Kidney glomerular epithelial cell (primary cell): ENCODE measurements around the gene SORL1.
"Not testable (repeated sequence)": the region's sequence is repeated elsewhere in the genome, so short reads cannot be mapped to it uniquely, and the experiment has no call there.

ENCODE experiments used
- DNase-seq: peaks from one replicate; lab custom pipeline; 2025; lab: John Stamatoyannopoulos, UW

SORL1 gene

DNA sequence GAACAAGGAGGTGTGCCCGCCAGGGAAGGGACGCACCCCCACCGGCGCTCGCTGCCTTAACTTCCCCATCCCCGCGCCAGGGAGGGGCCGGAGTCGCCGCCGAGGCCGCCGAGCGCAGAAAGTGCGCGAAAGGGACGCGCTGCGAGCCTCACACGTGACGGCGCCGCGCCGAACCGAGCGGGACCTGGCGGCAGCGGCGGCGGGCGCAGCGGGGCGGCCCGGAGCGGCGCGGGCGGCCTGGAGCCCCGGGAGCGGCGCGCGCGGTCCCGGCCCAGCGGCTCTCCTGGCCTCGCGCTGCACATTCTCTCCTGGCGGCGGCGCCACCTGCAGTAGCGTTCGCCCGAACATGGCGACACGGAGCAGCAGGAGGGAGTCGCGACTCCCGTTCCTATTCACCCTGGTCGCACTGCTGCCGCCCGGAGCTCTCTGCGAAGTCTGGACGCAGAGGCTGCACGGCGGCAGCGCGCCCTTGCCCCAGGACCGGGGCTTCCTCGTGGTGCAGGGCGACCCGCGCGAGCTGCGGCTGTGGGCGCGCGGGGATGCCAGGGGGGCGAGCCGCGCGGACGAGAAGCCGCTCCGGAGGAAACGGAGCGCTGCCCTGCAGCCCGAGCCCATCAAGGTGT is at the start of gene SORL1:
TSS of gene SORL1 (plus strand) at position 329 of the 623 bp plus-strand sequence. CDS start at position 347, 18 bp downstream.
- DNase-seq = peak; percentile 48

DNA sequence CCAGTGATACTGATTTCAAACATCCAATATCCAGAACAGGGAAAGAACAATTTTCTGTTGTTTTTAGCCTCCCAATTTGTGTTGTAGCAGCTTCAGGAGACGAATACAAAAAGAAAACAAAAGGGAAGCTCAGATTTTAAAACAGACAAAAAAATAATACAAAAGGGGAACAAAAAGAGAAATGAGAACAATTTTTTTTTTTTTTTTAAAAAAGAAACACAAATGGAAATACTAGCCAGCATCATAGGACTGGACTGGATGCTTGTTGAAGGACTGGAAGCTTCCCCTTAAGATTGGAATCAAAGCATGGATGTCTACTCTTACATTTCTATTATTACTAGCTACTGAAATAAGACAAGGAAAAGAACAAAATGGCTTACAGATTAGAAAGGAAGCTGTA is 46.5 kb upstream of the SORL1 start:
- DNase-seq = no peak

GRCh38 chr11:121406291-121406690 is 45.8 kb upstream of the SORL1 start:
- DNase-seq = no peak

DNA sequence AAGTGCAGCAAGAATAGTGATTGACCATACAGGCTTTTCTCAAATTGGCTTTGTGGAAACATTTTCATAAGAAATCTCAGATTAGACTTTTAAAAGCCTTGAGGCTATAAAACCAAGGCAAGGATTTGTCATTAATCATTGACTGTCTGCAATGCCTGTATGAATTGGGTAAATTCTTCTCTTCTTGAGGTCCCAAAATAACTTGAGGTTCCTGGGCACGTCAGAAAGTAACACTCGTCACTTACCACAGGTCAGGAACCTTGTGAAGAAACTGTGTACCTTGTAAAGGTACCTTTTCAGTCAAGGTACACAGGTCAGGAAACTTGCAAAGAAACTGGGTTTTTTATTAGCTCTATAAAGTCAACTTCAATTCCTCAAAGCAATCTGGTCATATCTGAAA is 43.3 kb upstream of the SORL1 start:
- DNase-seq = no peak

GRCh38 chr11:121410041-121410440 is 42.1 kb upstream of the SORL1 start:
- DNase-seq = not testable (repeated sequence)

GRCh38 chr11:121411330-121411729 is 40.8 kb upstream of the SORL1 start:
- not testable (repeated sequence) for DNase-seq

- no peak for DNase-seq
These were observed 40.0 kb upstream of the SORL1 start for GRCh38 chr11:121412000-121412587.

DNA sequence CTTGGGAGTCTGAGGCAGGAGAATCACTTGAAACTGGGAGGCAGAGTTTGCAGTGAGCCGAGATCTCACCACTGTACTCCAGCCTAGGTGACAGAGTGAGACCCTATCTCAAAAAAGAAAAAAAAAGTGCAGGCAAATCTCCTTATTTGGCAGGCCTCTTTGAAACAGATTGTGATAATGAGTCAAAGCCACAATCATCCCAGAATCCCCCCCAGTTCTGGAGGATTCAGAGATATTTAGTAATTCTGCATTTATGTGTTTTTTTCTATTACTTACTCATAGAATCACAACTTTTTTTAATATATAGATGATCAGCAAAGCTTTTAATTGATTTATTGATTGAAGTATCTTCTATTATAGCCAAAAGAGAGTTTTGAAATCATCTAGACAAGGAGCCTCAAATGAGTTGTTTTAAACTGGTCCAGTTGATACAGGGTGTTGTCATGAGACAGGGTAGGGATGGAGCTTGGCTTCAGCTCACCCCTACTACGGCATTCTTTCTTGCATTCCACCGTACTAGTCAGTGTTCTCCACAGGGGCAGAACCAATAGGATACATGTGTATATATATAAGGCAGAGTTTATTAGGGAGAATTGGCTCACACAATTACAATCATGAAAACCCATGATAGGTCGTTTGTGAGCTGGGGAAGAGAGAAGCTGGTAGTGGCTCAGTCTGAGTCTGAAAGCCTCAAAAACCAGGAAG is 39.3 kb upstream of the SORL1 start:
- DNase-seq = no peak

DNA sequence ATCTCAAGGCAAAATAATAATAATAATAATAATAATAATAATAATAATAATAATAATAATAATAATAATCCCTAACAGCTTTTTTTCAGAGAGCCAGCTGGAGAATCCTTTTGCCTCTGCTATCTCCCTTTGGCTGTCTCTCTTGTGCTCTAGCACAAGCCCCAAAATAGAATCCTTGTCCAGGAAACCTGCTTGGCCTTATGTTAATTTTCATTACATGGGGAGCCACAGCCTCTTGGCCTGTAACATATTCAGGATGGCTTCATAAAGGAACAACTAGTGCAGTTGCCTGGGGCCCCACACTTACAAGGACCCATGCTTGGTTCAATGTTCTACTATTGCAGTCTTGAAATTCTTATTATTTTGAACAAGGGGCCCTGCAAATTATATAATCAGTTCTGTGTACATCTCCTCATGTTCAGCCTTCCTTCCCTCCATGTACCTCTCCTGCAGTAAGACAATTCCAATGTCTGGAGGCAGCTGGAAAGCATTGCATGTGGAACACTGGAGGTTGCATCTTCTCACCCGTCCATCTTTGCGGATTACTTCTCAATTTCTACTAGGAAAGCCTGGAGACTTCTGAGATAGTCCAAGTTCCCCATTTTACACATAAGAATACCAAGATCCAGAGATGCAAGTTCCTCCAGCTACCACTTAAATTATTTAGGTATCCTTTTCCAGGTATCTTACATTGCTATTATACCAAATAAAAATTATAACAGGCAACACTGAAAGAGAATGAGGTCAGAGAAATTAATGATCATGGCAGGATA is 37.8 kb upstream of the SORL1 start:
- DNase-seq = no peak

- DNase-seq = no peak
These were observed 36.3 kb upstream of the SORL1 start for GRCh38 chr11:121415856-121416255.

GRCh38 chr11:121417055-121417551 is 35.0 kb upstream of the SORL1 start:
- DNase-seq = no peak

DNA sequence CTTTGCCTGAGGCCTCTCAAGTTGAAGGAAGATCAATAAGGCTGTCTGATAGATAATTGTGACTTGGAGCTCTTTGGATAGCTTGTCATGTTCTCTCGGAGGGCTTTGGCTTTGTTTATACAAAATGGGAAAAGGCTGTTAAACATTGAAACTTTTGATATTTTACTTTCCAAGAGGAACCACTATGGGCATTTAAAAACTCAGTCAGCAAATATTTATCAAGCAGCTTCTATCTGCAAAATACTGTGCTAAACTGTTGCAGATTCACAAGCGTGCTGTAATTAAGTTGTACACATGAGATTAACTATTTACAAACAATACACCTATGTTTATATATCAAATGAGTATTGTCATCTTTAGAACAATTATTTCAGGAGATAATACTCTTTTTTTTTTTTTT is 34.5 kb upstream of the SORL1 start:
- DNase-seq = no peak

DNA sequence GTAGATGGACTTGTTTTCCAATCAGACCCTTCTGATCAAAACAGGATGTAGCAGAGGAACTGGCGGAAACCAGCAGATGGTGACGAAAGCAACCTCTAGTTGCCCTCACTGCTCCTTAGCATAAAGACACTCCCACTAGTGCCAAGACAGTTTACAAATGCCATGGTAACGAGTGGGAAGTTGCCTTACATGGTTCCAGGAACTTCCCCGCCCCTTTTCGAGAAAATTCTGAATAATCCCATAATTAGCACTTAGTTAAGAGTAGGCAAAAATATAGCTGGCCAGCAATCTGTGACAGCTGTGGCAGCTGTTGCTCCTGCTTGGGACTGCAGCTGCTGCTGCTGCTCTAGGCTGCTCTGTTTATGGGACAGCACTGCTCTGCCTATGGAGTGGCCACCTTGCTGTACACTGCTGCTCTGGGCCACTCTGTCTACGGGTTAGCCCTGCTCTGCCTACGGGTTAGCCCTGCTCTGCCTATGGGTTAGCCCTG is 33.4 kb upstream of the SORL1 start:
- no peak for DNase-seq

DNA sequence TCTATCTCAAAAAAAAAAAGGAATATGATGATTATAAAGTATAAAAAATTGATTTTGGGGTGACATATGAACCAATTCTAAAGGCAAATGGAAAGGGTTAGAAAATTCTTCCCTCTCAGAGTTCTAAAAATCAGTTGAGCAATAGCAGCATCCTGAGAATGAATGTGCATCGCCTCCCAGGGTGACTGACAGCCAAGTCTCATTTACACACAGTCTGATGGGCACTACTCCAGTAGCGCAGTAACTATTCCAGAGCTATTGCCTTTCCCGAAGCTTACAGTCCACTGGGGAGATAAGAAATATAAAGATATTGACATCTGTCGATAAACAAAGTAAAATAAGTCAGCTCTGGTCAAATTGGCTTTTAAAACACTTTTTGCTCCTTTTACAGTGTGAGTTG is 32.3 kb upstream of the SORL1 start:
- no peak for DNase-seq

GRCh38 chr11:121420398-121420797 is 31.7 kb upstream of the SORL1 start:
- no peak for DNase-seq

GRCh38 chr11:121421149-121421901 is 30.8 kb upstream of the SORL1 start:
- no peak for DNase-seq

DNA sequence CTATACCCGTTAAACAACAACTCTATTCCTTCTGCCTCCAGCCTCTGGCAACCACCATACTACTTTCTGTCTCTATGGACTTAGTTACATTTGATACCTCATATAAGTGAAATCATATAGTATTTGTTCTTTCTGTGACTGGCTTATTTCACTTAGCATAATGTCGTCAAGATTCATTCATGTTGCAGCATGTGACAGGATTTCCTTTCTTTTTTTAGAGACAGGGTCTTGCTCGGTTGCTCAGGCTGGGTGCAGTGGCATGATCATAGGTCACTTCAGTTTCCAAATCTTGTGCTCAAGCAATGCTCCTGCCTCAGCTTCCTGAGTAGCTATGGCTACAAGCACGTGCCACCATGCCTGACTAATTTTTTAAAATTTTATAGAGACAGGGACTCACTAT is 29.4 kb upstream of the SORL1 start:
- DNase-seq = no peak

DNA sequence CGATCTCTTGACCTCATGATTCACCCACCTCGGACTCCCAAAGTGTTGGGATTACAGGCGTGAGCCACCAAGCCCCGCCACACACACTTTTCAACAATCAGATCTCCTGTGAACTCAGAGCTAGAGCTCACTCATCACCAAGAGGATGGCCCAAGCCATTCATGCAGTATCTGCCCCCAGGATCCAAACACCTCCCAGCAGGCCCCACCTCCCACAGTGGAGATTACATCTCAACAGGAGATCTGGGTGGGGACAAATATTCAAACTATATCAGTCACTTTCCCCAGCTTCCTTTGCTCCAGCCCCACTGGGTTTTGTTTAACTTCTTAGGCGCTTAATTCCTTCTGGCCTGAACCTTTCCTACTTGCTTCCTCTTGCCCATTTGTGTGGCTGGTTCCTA is 26.3 kb upstream of the SORL1 start:
- no peak for DNase-seq

DNA sequence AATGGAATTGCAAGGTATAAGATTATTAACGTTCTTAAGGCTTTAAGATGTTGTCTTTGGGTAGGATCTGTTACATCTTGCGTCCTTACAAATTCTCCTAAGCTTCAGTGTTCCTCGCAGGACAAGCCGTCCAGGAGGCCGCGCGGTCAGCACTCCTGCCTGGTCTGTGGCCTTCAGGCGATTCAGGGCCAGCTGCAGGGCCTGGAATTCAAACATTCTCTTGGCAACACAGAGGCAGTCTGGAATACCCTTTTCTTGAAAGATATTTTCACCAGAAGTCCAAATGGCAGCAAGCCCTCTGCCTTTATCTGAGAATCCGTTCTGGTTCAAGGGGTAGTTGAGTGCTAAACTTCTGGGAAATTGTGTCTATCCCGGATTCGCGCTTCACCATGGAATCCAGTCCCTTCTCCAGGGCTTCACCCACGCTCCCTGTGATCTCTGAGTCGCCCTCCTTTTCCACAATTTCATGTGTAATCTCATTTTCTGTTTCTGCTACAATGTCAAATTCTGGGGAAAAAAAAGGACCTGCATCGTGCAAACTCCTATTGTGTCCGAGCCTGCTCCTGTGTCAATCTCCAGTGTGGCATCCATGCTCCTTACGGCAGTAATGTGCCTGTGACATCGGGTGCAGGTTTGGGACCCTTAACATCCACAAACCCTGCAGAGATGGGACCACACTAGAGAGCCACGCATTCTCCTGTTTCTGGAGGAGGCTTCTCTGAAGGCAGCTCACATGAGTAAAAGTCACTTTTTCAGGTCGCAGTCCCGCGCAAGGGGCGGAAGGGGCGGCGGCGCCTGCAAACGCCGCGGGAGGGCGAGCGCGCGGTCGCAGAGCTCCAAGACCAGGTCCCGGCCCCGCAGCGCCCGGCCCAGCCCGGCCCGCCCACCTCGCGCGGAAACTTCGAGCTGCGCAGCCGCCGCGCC is 25.4 kb upstream of the SORL1 start:
- DNase-seq = no peak

- no peak for DNase-seq
These were observed 24.7 kb upstream of the SORL1 start for GRCh38 chr11:121427400-121427744.

DNA sequence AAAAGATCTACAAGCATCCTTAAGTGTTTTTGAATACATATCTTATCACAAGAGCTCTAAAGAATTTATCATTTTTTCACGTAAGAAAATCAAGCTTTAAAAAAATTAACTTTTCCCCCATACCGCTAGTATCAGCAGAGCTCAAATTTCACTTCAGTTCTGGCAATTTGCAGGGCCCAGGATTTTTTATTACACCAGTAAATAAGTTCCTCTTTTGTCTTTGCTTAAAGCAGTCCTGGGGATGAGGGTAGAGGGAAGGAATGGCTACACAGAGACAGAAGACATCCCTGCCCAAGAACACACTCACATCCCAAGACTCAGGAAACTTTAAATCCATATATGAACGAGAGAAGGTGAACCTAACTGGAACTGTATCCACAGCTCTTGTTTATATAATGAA is 22.6 kb upstream of the SORL1 start:
- DNase-seq = no peak
